Neuronal stem cell (in vitro differentiated cells): ENCODE measurements around the gene BPI.

Experiments
- DNase-seq: peaks from one replicate; pipeline ENCODE4 v3.0.0-alpha.2; 2013; ENCODE audit warnings: low spot score
- H2AFZ ChIP-seq: one replicate; pipeline ENCODE4 v1.6.1; 2013; ENCODE audit warnings: mild to moderate bottlenecking, low read length, inconsistent platforms
- H2AK5ac ChIP-seq: 2 replicates; pipeline ENCODE4 v1.6.1; 2013; ENCODE audit warnings: low read depth, mild to moderate bottlenecking, inconsistent platforms, low read length, moderate library complexity, mixed read lengths
- H2BK120ac ChIP-seq: 2 replicates; pipeline ENCODE4 v1.6.1; 2013; ENCODE audit warnings: low read depth, mild to moderate bottlenecking, inconsistent platforms, low read length, moderate library complexity, mixed read lengths
- H2BK12ac ChIP-seq: one replicate; pipeline ENCODE4 v1.6.1; 2013; ENCODE audit warnings: low read length, inconsistent platforms
- H2BK15ac ChIP-seq: 2 replicates; pipeline ENCODE4 v1.6.1; 2013; ENCODE audit warnings: mild to moderate bottlenecking, low read length, inconsistent platforms, mixed read lengths
- H2BK5ac ChIP-seq: one replicate; pipeline ENCODE4 v1.6.1; 2013; ENCODE audit warnings: inconsistent platforms, mild to moderate bottlenecking, low read length, moderate library complexity
- H3K14ac ChIP-seq: one replicate; pipeline ENCODE4 v1.6.1; 2013; ENCODE audit warnings: low read length, inconsistent platforms
- H3K18ac ChIP-seq: 2 replicates; pipeline ENCODE4 v1.6.1; 2013; ENCODE audit warnings: low read length, inconsistent platforms
- H3K23ac ChIP-seq: 2 replicates; pipeline ENCODE4 v1.6.1; 2013; ENCODE audit warnings: low read depth, mild to moderate bottlenecking, mixed read lengths, low read length, inconsistent platforms; ENCODE audit not compliant: poor library complexity
- H3K27ac ChIP-seq: replicated peaks from 3 replicates; pipeline ENCODE4 v1.5.1; 2013; ENCODE audit warnings: low read length, inconsistent platforms
- H3K27me3 ChIP-seq, 3 experiments: 2 replicates each; pipeline ENCODE4 v1.6.1; 2013; ENCODE audit warnings: low read length in 3 of 3, mild to moderate bottlenecking in 2 of 3, inconsistent platforms in 1 of 3, low read depth in 1 of 3, mixed read lengths in 1 of 3, moderate library complexity in 1 of 3; ENCODE audit not compliant: control insufficient read depth in 3 of 3, insufficient read depth in 3 of 3
- H3K36me3 ChIP-seq, 2 donors: replicated peaks in 1 of 2; 2 replicates each; pipeline ENCODE4 v1.6.1; 2013; ENCODE audit warnings: low read length in 2 of 2; ENCODE audit not compliant: control insufficient read depth in 2 of 2, insufficient read depth in 2 of 2
- H3K4ac ChIP-seq: 2 replicates; pipeline ENCODE4 v1.6.1; 2013; ENCODE audit warnings: inconsistent platforms, mild to moderate bottlenecking, low read length, moderate library complexity
- H3K4me1 ChIP-seq, 2 donors: 1 replicate in 1 of 2; 2 replicates in 1 of 2; pipeline ENCODE4 v1.6.1; 2013; ENCODE audit warnings: low read length in 2 of 2, low read depth in 1 of 2; ENCODE audit not compliant: control insufficient read depth in 2 of 2, insufficient read depth in 1 of 2
- H3K4me2 ChIP-seq: one replicate; pipeline ENCODE4 v1.6.1; 2013; ENCODE audit warnings: mild to moderate bottlenecking, low read length, inconsistent platforms; ENCODE audit not compliant: insufficient read depth, poor library complexity, severe bottlenecking
- H3K4me3 ChIP-seq, 2 donors: 2 replicates each; pipeline ENCODE4 v1.5.1; 2013; ENCODE audit warnings: low read length in 2 of 2, mild to moderate bottlenecking in 2 of 2, inconsistent platforms in 1 of 2, moderate library complexity in 1 of 2
- H3K79me1 ChIP-seq: one replicate; pipeline ENCODE4 v1.6.1; 2013; ENCODE audit warnings: low read depth, mild to moderate bottlenecking, inconsistent platforms, low read length, moderate library complexity
- H3K9ac ChIP-seq: one replicate; pipeline ENCODE4 v1.6.1; 2013; ENCODE audit warnings: mild to moderate bottlenecking, low read depth, low read length, inconsistent platforms; ENCODE audit not compliant: poor library complexity
- H3K9me3 ChIP-seq, 2 donors: replicated peaks in 1 of 2; 2 replicates each; pipeline versions ENCODE3 to v1.6.1; 2013; ENCODE audit warnings: low read length in 2 of 2, mild to moderate bottlenecking in 2 of 2, inconsistent platforms in 1 of 2, low read depth in 1 of 2, mixed read lengths in 1 of 2, moderate library complexity in 1 of 2; ENCODE audit not compliant: control insufficient read depth in 2 of 2, insufficient read depth in 1 of 2
- H4K8ac ChIP-seq: one replicate; pipeline ENCODE4 v1.6.1; 2013; ENCODE audit warnings: low read depth, mild to moderate bottlenecking, inconsistent platforms, low read length, moderate library complexity
- H4K91ac ChIP-seq: one replicate; pipeline ENCODE4 v1.6.1; 2013; ENCODE audit warnings: low read length, low read depth, mild to moderate bottlenecking, inconsistent platforms; ENCODE audit not compliant: poor library complexity
- WGBS, 2 donors: extraction: QIAGEN DNeasy Blood & Tissue Kit; methylation state at CpG; one replicate each; pipeline ENCODE4 v1.1.7; 2013; ENCODE audit warnings: missing lambda C conversion rate in 2 of 2, mixed read lengths in 1 of 2; ENCODE audit not compliant: insufficient read length in 2 of 2, insufficient replicate concordance in 1 of 2; ENCODE audit errors: extremely low coverage in 2 of 2; 5-methylcytosine and 5-hydroxymethylcytosine counted together

BPI gene

GRCh38 chr20:38267901-38268514 lies 35.9 kb upstream of the BPI start:
- Histone ChIP-seq H3K27ac (no peak overlapping the region), H3K27me3 (peaks cover 0 to 2% (median 0%) of the 10 kb centered on the region in 3 experiments), H3K36me3 (no peaks in the 10 kb centered on the region), H3K9me3 (no peaks in the 10 kb centered on the region), H2BK120ac (no peak overlapping the region), H2AK5ac (no peak overlapping the region), H3K23ac (no peak overlapping the region), H3K14ac (no peak overlapping the region), H3K4me1 (no peaks in the 10 kb centered on the region), H3K4me3 (no peak overlapping the region), H2AFZ (no peak overlapping the region), H3K4ac (no peak overlapping the region), H3K4me2 (no peak overlapping the region), H4K8ac (no peak overlapping the region), H2BK5ac (no peak overlapping the region), H4K91ac (no peak overlapping the region), H2BK12ac (no peak overlapping the region), H2BK15ac (no peak overlapping the region), H3K18ac (no peak overlapping the region), H3K79me1 (no peaks in the 10 kb centered on the region), H3K9ac (no peak overlapping the region)
- DNase-seq, result no peak
- WGBS, 2 donors, result no CpG with 5 or more reads among the region's 5 CpGs

DNA sequence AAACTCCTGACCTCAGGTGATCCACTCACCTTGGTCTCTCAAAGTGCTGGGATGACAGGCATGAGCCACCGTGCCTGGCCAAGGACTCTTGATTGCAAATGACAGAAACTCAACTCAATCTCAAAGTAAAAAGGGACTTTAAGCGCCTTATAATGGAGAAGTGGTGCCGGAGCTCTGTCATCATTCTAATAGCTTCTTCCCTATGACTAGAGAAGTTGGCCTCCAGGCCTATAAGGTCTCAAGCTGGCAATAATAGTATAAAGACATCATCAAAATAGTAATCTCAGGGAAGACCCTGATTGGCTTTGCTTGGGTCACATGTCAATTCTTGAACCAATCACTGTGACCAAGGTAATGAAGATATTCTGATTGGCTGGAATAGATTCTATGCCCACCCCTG lies 34.9 kb upstream of the BPI start:
- WGBS, 2 donors, result no CpG with 5 or more reads among the region's 3 CpGs
- Histone ChIP-seq H3K14ac (no peak overlapping the region), H3K4me3 (no peak overlapping the region), H4K8ac (no peak overlapping the region), H2AK5ac (no peak overlapping the region), H2BK120ac (no peak overlapping the region), H3K27me3 (no peaks in the 10 kb centered on the region), H3K79me1 (no peaks in the 10 kb centered on the region), H2BK15ac (no peak overlapping the region), H2BK5ac (no peak overlapping the region), H3K23ac (no peak overlapping the region), H2AFZ (no peak overlapping the region), H2BK12ac (no peak overlapping the region), H3K4ac (no peak overlapping the region), H3K36me3 (no peaks in the 10 kb centered on the region), H3K4me1 (no peaks in the 10 kb centered on the region), H3K27ac (no peak overlapping the region), H3K4me2 (no peak overlapping the region), H3K9me3 (no peaks in the 10 kb centered on the region), H4K91ac (no peak overlapping the region), H3K18ac (no peak overlapping the region), H3K9ac (no peak overlapping the region)
- DNase-seq, result no peak

GRCh38 chr20:38269715-38270114 lies 34.2 kb upstream of the BPI start:
- Histone ChIP-seq H2BK5ac (no peak overlapping the region), H3K18ac (no peak overlapping the region), H3K9ac (no peak overlapping the region), H2BK120ac (no peak overlapping the region), H3K14ac (no peak overlapping the region), H3K4ac (no peak overlapping the region), H3K79me1 (no peaks in the 10 kb centered on the region), H2BK15ac (no peak overlapping the region), H2AK5ac (no peak overlapping the region), H2AFZ (no peak overlapping the region), H2BK12ac (no peak overlapping the region), H3K23ac (no peak overlapping the region), H4K91ac (no peak overlapping the region), H3K27me3 (no peaks in the 10 kb centered on the region), H3K4me2 (no peak overlapping the region), H4K8ac (no peak overlapping the region), H3K27ac (no peak overlapping the region), H3K9me3 (no peaks in the 10 kb centered on the region), H3K4me1 (no peaks in the 10 kb centered on the region), H3K36me3 (no peaks in the 10 kb centered on the region), H3K4me3 (no peak overlapping the region)
- no peak for DNase-seq
- WGBS, 2 donors, result no CpG with 5 or more reads among the region's 6 CpGs

DNA sequence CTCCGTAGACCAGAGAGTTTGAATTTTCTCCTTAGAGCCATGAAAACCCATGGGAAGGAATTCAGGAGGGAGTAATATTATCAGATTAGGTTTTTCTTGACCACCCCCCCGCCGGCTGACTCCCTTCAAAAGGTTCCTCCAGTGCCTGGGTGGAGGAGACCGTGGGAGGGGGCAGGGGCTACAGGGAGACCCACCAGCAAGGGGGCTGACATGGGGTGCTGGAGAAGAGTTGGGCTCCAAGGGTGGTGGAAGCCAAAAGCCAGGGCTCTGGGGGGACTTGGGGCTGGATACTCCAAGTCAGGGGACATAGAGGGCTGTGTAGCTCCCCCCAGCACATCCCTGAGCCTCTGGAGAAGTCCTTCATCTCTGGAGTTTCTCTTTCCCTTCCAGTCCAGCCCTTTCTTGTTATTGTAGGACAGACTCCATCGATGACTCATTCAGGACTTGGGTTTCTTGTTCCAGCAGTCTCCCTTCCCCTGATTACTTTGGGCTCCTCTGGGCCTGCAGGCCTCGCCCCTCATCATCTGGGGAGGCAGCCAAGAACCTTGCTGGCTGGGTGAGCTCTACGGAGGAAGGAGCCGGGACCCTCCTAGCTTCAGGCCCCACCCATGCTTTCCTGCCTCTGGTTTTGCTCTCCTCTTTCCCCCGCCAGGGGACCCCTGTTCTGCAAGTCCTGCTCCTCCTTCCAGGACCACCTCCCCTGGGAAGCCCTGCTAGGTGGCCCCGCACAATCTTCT lies 32.9 kb upstream of the BPI start:
- no peak overlapping the region for H3K18ac ChIP-seq
- no peak overlapping the region for H3K23ac ChIP-seq
- H3K27me3 ChIP-seq, result no peaks in the 10 kb centered on the region
- no peak overlapping the region for H2BK120ac ChIP-seq
- H3K4me1 ChIP-seq, result no peaks in the 10 kb centered on the region
- H2BK15ac ChIP-seq, result peak overlapping the region; percentile 42
- H2BK12ac ChIP-seq, result no peak overlapping the region
- H3K14ac ChIP-seq, result no peak overlapping the region
- H3K4ac ChIP-seq, result no peak overlapping the region
- no peak overlapping the region for H3K9ac ChIP-seq
- H2AFZ ChIP-seq, result no peak overlapping the region
- no peak overlapping the region for H3K27ac ChIP-seq
- no peak overlapping the region for H4K91ac ChIP-seq
- no peak overlapping the region for H2AK5ac ChIP-seq
- H2BK5ac ChIP-seq, result no peak overlapping the region
- no peaks in the 10 kb centered on the region for H3K9me3 ChIP-seq
- no peak for DNase-seq
- H3K36me3 ChIP-seq, result no peaks in the 10 kb centered on the region
- H3K4me3 ChIP-seq, result no peak overlapping the region
- no CpG with 5 or more reads among the region's 10 CpGs for WGBS, 2 donors
- no peak overlapping the region for H3K4me2 ChIP-seq
- no peak overlapping the region for H4K8ac ChIP-seq
- no peaks in the 10 kb centered on the region for H3K79me1 ChIP-seq
